Liver (tissue), 9 donors: Measurements from ENCODE around the gene CREM. TPM values are rescaled to one million over a fixed set of nuclear protein-coding genes. Genes with fewer than 3 reads are reported as not detected.

ENCODE experiments used
- DNase-seq: peaks from one replicate; pipeline ENCODE4 v3.0.0-alpha.2; 2017; ENCODE audit warnings: low spot score
- H3K27ac ChIP-seq, 2 donors: one replicate each; pipeline ENCODE4 v1.7.0; 2013; ENCODE audit warnings: inconsistent platforms in 2 of 2, low read length in 2 of 2, control low read depth in 1 of 2, low read depth in 1 of 2, mild to moderate bottlenecking in 1 of 2
- H3K27me3 ChIP-seq, 4 donors: one replicate each; pipeline versions ENCODE4 v1.6.1 to v1.7.0; 2013; ENCODE audit warnings: low read length in 3 of 4, inconsistent platforms in 1 of 4, mild to moderate bottlenecking in 1 of 4, moderate library complexity in 1 of 4; ENCODE audit not compliant: control insufficient read depth in 4 of 4, insufficient read depth in 4 of 4
- H3K36me3 ChIP-seq, 4 donors: one replicate each; pipeline versions ENCODE4 v1.6.1 to v1.7.0; 2013; ENCODE audit warnings: low read length in 3 of 4, mild to moderate bottlenecking in 3 of 4, low read depth in 1 of 4, moderate library complexity in 1 of 4; ENCODE audit not compliant: control insufficient read depth in 4 of 4, insufficient read depth in 3 of 4
- H3K4me1 ChIP-seq, 4 donors: one replicate each; pipeline versions ENCODE4 v1.6.1 to v1.7.0; 2013; ENCODE audit warnings: low read length in 3 of 4, mild to moderate bottlenecking in 3 of 4, moderate library complexity in 1 of 4; ENCODE audit not compliant: control insufficient read depth in 4 of 4, insufficient read depth in 4 of 4
- H3K4me3 ChIP-seq, 3 donors: one replicate each; pipeline versions ENCODE4 v1.6.1 to v1.7.0; 2013; ENCODE audit warnings: low read length in 3 of 3, control low read depth in 1 of 3, low read depth in 1 of 3, mild to moderate bottlenecking in 1 of 3
- H3K9ac ChIP-seq, 2 donors: one replicate each; pipeline ENCODE4 v1.7.0; 2013; ENCODE audit warnings: low read length in 2 of 2, mild to moderate bottlenecking in 2 of 2, moderate library complexity in 2 of 2, control low read depth in 1 of 2, low read depth in 1 of 2
- H3K9me3 ChIP-seq, 4 donors: one replicate each; pipeline versions ENCODE4 v1.6.1 to v1.7.0; 2013; ENCODE audit warnings: low read length in 3 of 4; ENCODE audit not compliant: control insufficient read depth in 4 of 4
- ATF3 ChIP-seq: IDR thresholded peaks from 2 replicates; pipeline ENCODE4 v1.6.1; 2016; ENCODE audit warnings: antibody characterized with exemption
- CTCF ChIP-seq: fragments of 150-350 bp; IDR thresholded peaks from 2 replicates; pipeline ENCODE4 v1.5.1; 2017; ENCODE audit warnings: improper control_type of control experiment, low read depth, low read length; ENCODE audit not compliant: missing input control
- EGR1 ChIP-seq, 2 donors: IDR thresholded peaks; 2 replicates each; pipeline ENCODE4 v1.6.1; 2016 to 2018; ENCODE audit warnings: antibody characterized with exemption in 2 of 2, low read depth in 2 of 2
- FOXA1 ChIP-seq: IDR thresholded peaks from 2 replicates; pipeline ENCODE4 v1.6.1; 2016; ENCODE audit warnings: antibody characterized with exemption
- FOXA2 ChIP-seq: IDR thresholded peaks from 2 replicates; pipeline ENCODE4 v1.6.1; 2016; ENCODE audit warnings: antibody characterized with exemption
- GABPA ChIP-seq, 2 donors: IDR thresholded peaks in 1 of 2; conservative IDR thresholded peaks in 1 of 2; 2 replicates each; pipeline ENCODE4 v1.6.1; 2016; ENCODE audit warnings: antibody characterized with exemption in 2 of 2, mild to moderate bottlenecking in 1 of 2, moderate library complexity in 1 of 2
- HNF4A ChIP-seq, 2 donors: conservative IDR thresholded peaks; 2 replicates each; pipeline ENCODE4 v1.6.1; 2016; ENCODE audit warnings: antibody characterized with exemption in 2 of 2, mild to moderate bottlenecking in 2 of 2
- HNF4G ChIP-seq: IDR thresholded peaks from 2 replicates; pipeline ENCODE4 v1.6.1; 2016; ENCODE audit warnings: antibody characterized with exemption
- JUND ChIP-seq, 2 donors: IDR thresholded peaks; 2 replicates each; pipeline ENCODE4 v1.6.1; 2016; ENCODE audit warnings: antibody characterized with exemption in 2 of 2
- MAX ChIP-seq: IDR thresholded peaks from 2 replicates; pipeline ENCODE4 v1.6.1; 2016; ENCODE audit warnings: antibody characterized with exemption
- NR2F2 ChIP-seq: IDR thresholded peaks from 2 replicates; pipeline ENCODE4 v1.6.1; 2016; ENCODE audit warnings: antibody characterized with exemption
- RAD21 ChIP-seq, 2 donors: IDR thresholded peaks; 2 replicates each; pipeline ENCODE4 v1.6.1; 2016; ENCODE audit warnings: antibody characterized with exemption in 2 of 2, mild to moderate bottlenecking in 2 of 2
- REST ChIP-seq: IDR thresholded peaks from 2 replicates; pipeline ENCODE4 v1.6.1; 2016; ENCODE audit warnings: antibody characterized with exemption, mild to moderate bottlenecking
- RXRA ChIP-seq, 2 donors: IDR thresholded peaks; 2 replicates each; pipeline ENCODE4 v1.6.1; 2017 to 2018; ENCODE audit warnings: antibody characterized with exemption in 2 of 2, mild to moderate bottlenecking in 1 of 2
- SP1 ChIP-seq: IDR thresholded peaks from 2 replicates; pipeline ENCODE4 v1.6.1; 2018; ENCODE audit warnings: antibody characterized with exemption, mild to moderate bottlenecking
- YY1 ChIP-seq: IDR thresholded peaks from 2 replicates; pipeline ENCODE4 v1.6.1; 2016; ENCODE audit warnings: antibody characterized with exemption, mild to moderate bottlenecking
- ZBTB33 ChIP-seq: IDR thresholded peaks from 2 replicates; pipeline ENCODE4 v1.6.1; 2016; ENCODE audit warnings: antibody characterized with exemption
- WGBS: extraction: QIAGEN DNeasy Blood & Tissue Kit; methylation state at CpG from one replicate; pipeline ENCODE4 v1.1.7; 2013; 5-methylcytosine and 5-hydroxymethylcytosine counted together
- polyA plus RNA-seq, 2 donors: library from polyadenylated mRNA; stranded (reverse) in 1 of 2; unstranded in 1 of 2; fragments of 200-250 nt in 1 of 2; fragments of >200 nt in 1 of 2; fragmentation: Nextera tagmentation in 1 of 2; extraction: Ambion mirVana in 1 of 2; gene quantifications; one replicate each; pipeline versions ENCODE4 v1.2.1 to v1.2.3, GENCODE V29; 2013 to 2015
- total RNA-seq, 2 donors: library from RNA; depleted of rRNA; stranded (reverse); fragments of >200 nt; gene quantifications; one replicate each; pipeline ENCODE4 v1.2.3, GENCODE V29; 2014
- donor health status: healthy.
- donor health status: healthy.
- donor health status: healthy.
- donor health status: healthy.
- donor health status: healthy.

Gene CREM
- total and polyA plus RNA-seq, 4 donors, result 14.8 to 25.5 (median 22.2) TPM

- no peak overlapping the region for H3K4me3 ChIP-seq
- H3K4me1 ChIP-seq, result peaks cover 0 to 10% (median 3%) of the 10 kb centered on the region in 4 donors
- no peak overlapping the region for H3K27ac ChIP-seq
- H3K9me3 ChIP-seq, result no peaks in the 10 kb centered on the region
- TF ChIP-seq CTCF (no peak), ATF3 (no peak), FOXA2 (no peak), SP1 (no peak), NR2F2 (no peak)
- no peaks in the 10 kb centered on the region for H3K36me3 ChIP-seq
- DNase-seq, result no peak
- H3K27me3 ChIP-seq, result no peaks in the 10 kb centered on the region
- H3K9ac ChIP-seq, result no peak overlapping the region
- WGBS, result 88% methylated on average over 4 of the region's 4 CpGs
Observed at GRCh38 chr10:35136263-35136815, 9.7 kb downstream of the CREM start.

- DNase-seq, result no peak
- no peak overlapping the region for H3K4me3 ChIP-seq
- no peak for TF ChIP-seq JUND (IDR thresholded peaks at IDR 0.05)
- TF ChIP-seq EGR1 (IDR thresholded peaks at IDR 0.05; ENCODE audit: low read depth in 2 of 2), result no peak
- TF ChIP-seq RXRA (IDR thresholded peaks at IDR 0.05), result no peak
Observed at GRCh38 chr10:35140126-35140525, 13.5 kb downstream of the CREM start.

GRCh38 chr10:35140727-35141126 is 14.1 kb downstream of the CREM start:
- Histone ChIP-seq H3K4me1 (peaks cover 0 to 10% (median 3%) of the 10 kb centered on the region in 4 donors), H3K27ac (peak overlapping the region in 1 of 2 donors; percentile 29), H3K9me3 (no peaks in the 10 kb centered on the region), H3K9ac (no peak overlapping the region), H3K4me3 (no peak overlapping the region), H3K27me3 (no peaks in the 10 kb centered on the region), H3K36me3 (no peaks in the 10 kb centered on the region)
- 50% methylated on average over 3 of the region's 3 CpGs for WGBS
- no peak for DNase-seq
- TF ChIP-seq HNF4A (conservative IDR thresholded peaks at IDR 0.05) (peak; percentile 81 to 82), GABPA (IDR thresholded peaks at IDR 0.05 in 1 of 2, conservative IDR thresholded peaks at IDR 0.05 in 1 of 2) (no peak), FOXA2 (no peak), CTCF (no peak), JUND (IDR thresholded peaks at IDR 0.05) (no peak), NR2F2 (no peak), SP1 (peak; percentile 70), ZBTB33 (peak; percentile 34), RXRA (IDR thresholded peaks at IDR 0.05) (peak; percentile 35 to 59), ATF3 (no peak), YY1 (peak; percentile 92), MAX (peak; percentile 54), REST (no peak), EGR1 (IDR thresholded peaks at IDR 0.05; ENCODE audit: low read depth in 2 of 2) (no peak), RAD21 (IDR thresholded peaks at IDR 0.05) (no peak), FOXA1 (no peak), HNF4G (peak; percentile 17)

More at GRCh38 chr10:35140126-35140525, 13.5 kb downstream of the CREM start:
- no peak overlapping the region for H3K27ac ChIP-seq
- H3K9me3 ChIP-seq, result no peaks in the 10 kb centered on the region
- 91% methylated on average over 6 of the region's 6 CpGs for WGBS
- peaks cover 0 to 10% (median 3%) of the 10 kb centered on the region in 4 donors for H3K4me1 ChIP-seq
- no peaks in the 10 kb centered on the region for H3K27me3 ChIP-seq
- H3K36me3 ChIP-seq, result no peaks in the 10 kb centered on the region
- H3K9ac ChIP-seq, result no peak overlapping the region
